KG1 (cell line): ENCODE data around the gene FAM227A.
"Not testable (repeated sequence)": the region's sequence is repeated elsewhere in the genome, so short reads cannot be mapped to it uniquely, and the experiment has no call there.

Source experiments
- DNase-seq: peaks from one replicate; lab custom pipeline; 2025; lab: John Stamatoyannopoulos, UW

FAM227A gene

GRCh38 chr22:38611559-38611958 lies 44.6 kb downstream of the FAM227A start:
- DNase-seq = no peak

- DNase-seq = no peak
Measured at GRCh38 chr22:38610234-38610633, 46.0 kb downstream of the FAM227A start.

GRCh38 chr22:38608992-38609750 lies 47.0 kb downstream of the FAM227A start:
- no peak for DNase-seq

GRCh38 chr22:38607680-38608079 lies 48.5 kb downstream of the FAM227A start:
- DNase-seq = no peak

- no peak for DNase-seq
Measured at GRCh38 chr22:38602166-38602565, 54.0 kb downstream of the FAM227A start.

- no peak for DNase-seq
Measured at GRCh38 chr22:38601221-38601764, 54.9 kb downstream of the FAM227A start.

GRCh38 chr22:38599466-38599865 lies 56.7 kb downstream of the FAM227A start:
- DNase-seq = no peak

- DNase-seq = not testable (repeated sequence)
Measured at GRCh38 chr22:38582923-38583322, 73.3 kb downstream of the FAM227A start.

- DNase-seq = no peak
Measured at GRCh38 chr22:38578505-38578904, 77.7 kb downstream of the FAM227A start.

- DNase-seq = peak; percentile 19
Measured at GRCh38 chr22:38572065-38572464, 84.1 kb downstream of the FAM227A start.

GRCh38 chr22:38570779-38571364 lies 85.3 kb downstream of the FAM227A start:
- DNase-seq = peak; percentile 22

GRCh38 chr22:38569972-38570778 lies 86.0 kb downstream of the FAM227A start, which contains the start of gene DMC1:
Gene DMC1, minus strand, starts transcription at chr22:38570183. Its CDS starts 1,927 bp downstream, at chr22:38568256.
- no peak for DNase-seq

GRCh38 chr22:38569181-38569971 lies 86.8 kb downstream of the FAM227A start:
- DNase-seq = no peak

- no peak for DNase-seq
Measured at GRCh38 chr22:38567531-38568285, 88.5 kb downstream of the FAM227A start.

- DNase-seq = no peak
Measured at GRCh38 chr22:38566726-38567504, 89.3 kb downstream of the FAM227A start.

GRCh38 chr22:38565441-38565840 lies 90.8 kb downstream of the FAM227A start:
- DNase-seq = no peak

GRCh38 chr22:38564669-38565068 lies 91.5 kb downstream of the FAM227A start:
- DNase-seq = no peak

- DNase-seq = no peak
Measured at GRCh38 chr22:38554281-38554680, 101.9 kb downstream of the FAM227A start.

- DNase-seq = no peak
Measured at GRCh38 chr22:38549101-38549894, 106.9 kb downstream of the FAM227A start.
